Measurements from ENCODE around the gene MDFI.

GRCh38 chr6:41593839-41594238 is 44.4 kb upstream of the MDFI start:
- TF ChIP-seq POLR2A (IDR thresholded peaks at IDR 0.05; ENCODE audit: low read length) (no peak), MAX (IDR thresholded peaks at IDR 0.05) (no peak), RNF2 (IDR thresholded peaks at IDR 0.05; ENCODE audit: borderline replicate concordance, low read depth) (no peak), BHLHE40 (IDR thresholded peaks at IDR 0.05; ENCODE audit: low read depth, low read length) (no peak), MAZ (IDR thresholded peaks at IDR 0.05; ENCODE audit: borderline replicate concordance, low read depth, low read length) (no peak), RCOR1 (IDR thresholded peaks at IDR 0.05; ENCODE audit: low read depth, low read length) (no peak), CTCF (IDR thresholded peaks at IDR 0.05) (no peak)
